Adipose tissue (tissue), 3 donors: ENCODE data around the gene TSPO2. TPM values are rescaled to one million over a fixed set of nuclear protein-coding genes. Genes with fewer than 3 reads are reported as not detected.
"Not testable (repeated sequence)": the region's sequence is repeated elsewhere in the genome, so short reads cannot be mapped to it uniquely, and the experiment has no call there.

Source experiments
- H3K27ac ChIP-seq: one replicate; pipeline ENCODE4 v1.5.1; 2013; ENCODE audit warnings: low read depth, low read length
- WGBS, 3 donors: extraction: QIAGEN DNeasy Blood & Tissue Kit; methylation state at CpG; one replicate each; pipeline ENCODE4 v1.1.7; 2013; 5-methylcytosine and 5-hydroxymethylcytosine counted together
- polyA plus RNA-seq, 3 donors: library from polyadenylated mRNA; stranded (reverse); fragments of 200-250 nt; gene quantifications; one replicate each; pipeline ENCODE4 v1.2.3, GENCODE V29; 2013
- donor health status: healthy with polysubstance abuse.
- donor health status: Bipolar disorder and iron deficiency.
- donor health status: healthy.

The TSPO2 gene, protein sequence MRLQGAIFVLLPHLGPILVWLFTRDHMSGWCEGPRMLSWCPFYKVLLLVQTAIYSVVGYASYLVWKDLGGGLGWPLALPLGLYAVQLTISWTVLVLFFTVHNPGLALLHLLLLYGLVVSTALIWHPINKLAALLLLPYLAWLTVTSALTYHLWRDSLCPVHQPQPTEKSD
- under 1 TPM in 1 of 3 donors, not detected in 2; 0.08 TPM for polyA plus RNA-seq

DNA sequence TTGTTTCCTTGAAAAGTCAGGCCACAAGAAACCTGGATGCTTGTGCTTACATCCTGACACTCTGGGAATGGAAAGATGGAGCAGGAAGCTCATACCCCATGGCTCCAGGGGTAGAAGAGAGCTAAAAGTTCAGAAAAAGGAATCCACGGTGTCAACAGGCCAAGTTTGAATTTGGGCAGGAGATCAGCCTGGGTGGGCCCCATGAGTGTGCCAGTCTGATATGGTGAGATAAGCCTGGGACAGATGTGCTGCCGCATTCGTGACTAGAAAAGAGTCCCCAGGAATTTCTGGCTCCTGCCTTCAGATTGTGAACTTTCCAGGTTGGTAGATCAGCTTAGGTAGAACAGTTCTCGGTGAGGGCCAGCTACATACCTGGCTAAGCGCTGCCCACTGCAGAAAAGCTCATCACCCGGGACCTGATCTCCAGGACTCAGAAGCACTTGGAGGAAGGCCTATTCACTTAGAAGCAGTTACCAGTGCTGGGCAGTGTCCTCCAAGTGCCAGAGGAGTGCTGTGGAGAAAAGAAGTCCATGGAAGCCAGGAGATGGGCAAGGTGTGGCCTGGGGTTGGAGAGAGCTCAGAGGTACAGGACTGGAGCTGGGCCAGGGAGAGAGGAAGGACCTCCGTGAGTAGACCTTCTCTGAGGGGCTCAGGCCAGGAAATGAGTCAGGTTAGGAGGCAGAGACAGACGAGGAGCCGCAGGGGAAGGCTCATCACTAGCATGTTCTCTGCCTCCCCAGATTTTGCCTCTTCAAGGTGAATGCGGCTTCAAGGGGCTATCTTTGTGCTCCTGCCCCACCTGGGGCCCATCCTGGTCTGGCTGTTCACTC is at the start of gene TSPO2:
Gene TSPO2, plus strand, starts transcription at position 242 of the 830 bp plus-strand sequence. Its CDS starts 519 bp downstream, at position 761.
- WGBS, 3 donors, result 83 to 90% (median 86%) methylated on average over 10 of the region's 10 CpGs
- no peak within 1 kb of the TSS for H3K27ac ChIP-seq

DNA sequence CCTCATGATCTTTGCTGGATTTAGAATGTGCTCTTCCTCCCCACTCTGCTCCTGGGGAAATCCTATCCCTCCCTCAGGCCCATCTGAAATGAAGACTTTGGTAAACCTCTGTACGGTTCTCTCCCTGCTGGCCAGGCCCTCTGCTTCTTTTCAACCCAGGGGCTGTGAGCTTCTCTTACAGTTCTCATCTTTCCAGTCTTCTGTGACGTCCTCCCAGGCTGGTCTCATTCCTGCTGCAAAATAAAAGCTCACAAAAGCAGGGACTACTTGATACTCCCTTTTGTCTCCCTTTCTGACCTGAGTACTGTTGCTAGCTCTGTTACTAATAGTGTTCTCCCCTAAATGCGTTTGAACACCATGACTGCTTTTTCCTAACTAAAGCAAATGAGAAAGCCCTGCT is 49.5 kb upstream of the TSPO2 start:
- 68 to 89% (median 79%) methylated on average over 3 of the region's 3 CpGs for WGBS, 3 donors
- H3K27ac ChIP-seq, result no peak overlapping the region

DNA sequence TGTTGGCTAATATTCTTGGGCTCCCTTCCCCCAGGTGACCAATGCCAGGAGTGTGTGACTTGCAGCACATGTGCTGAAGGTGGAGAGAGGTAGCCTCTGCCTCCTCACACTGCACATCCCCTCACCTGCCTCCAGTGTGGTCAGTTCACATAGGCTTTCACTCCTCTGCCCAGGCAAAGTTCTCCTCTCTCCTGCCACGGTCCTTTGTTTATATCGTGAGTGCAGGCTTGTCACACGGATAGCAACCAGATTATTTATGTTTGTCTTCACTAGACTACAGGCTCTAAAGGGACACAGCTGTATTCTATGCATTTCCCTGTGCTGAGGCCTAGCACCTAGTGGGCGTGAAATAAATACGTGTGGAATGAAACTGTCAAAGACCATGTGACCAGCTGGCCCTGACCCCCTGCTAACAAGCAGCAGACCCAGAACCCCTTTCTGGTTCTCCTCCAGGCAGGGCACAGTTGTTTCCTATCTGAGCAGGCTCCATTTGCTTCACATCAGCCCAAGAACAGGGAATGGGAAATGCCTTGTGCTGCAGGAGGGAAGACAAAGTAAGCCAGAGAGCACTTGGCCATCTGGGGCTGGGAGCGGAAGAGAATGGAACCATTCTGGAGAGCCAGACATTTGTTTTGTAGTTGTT is 45.6 kb upstream of the TSPO2 start:
- no peak overlapping the region for H3K27ac ChIP-seq
- 18 to 73% (median 63%) methylated on average over 6 of the region's 6 CpGs for WGBS, 3 donors

DNA sequence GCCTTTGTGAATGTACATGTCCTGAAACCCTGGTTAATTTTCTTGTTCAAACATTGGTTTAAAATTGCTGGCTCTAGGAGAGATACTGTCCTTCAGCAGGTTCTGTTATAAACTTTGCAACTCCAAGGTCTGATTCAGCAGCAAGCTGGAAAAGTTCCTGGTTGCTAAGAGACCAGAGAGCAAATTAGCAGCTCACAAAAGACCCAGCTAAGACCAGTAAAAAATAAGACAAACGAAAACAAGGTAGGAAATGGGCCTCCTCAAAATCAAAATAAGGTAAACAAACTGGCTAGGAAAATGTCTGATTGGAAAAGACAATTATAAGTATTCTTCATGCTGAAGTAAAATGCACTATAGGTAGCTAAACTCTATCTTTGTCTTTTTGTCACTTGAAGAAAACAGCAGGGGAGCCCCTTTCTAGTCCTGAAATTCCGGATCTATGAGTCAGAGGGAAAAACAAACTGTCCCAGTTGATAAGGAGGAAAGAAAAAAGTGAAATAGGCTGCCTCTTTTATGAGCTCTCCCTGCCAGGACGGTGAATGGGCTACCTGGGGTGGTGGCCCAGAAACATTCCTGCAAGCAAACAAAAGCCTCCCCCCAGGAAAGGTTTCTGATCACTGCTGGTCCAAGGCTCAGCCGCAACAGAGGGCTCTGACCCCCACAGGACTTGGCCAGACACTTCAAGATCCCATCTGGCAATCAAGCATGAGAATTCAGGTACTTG is 44.9 kb upstream of the TSPO2 start:
- no peak overlapping the region for H3K27ac ChIP-seq
- WGBS, 3 donors, result 11 to 59% (median 53%) methylated on average over 4 of the region's 4 CpGs

DNA sequence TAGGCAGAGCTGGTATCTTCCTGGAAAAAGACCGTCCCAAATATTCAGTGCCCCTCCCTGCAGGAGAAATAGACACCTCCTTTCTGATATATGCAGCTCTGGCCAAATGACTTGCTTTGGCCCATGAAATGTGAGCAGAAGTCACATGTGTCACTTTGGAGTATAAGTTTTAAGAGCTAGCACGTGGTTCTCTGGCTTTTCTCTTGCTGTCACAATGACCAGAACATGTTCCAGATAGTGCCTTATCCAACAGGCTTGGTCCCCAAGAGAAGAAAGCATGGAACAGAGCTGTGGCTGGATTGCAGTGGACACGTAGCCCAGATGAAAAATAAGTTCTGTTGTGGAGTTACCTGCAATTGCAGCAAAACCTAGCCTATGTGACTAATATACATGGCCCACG is 43.6 kb upstream of the TSPO2 start:
- WGBS, 3 donors, result 55 to 77% (median 72%) methylated on average over 4 of the region's 4 CpGs
- no peak overlapping the region for H3K27ac ChIP-seq

DNA sequence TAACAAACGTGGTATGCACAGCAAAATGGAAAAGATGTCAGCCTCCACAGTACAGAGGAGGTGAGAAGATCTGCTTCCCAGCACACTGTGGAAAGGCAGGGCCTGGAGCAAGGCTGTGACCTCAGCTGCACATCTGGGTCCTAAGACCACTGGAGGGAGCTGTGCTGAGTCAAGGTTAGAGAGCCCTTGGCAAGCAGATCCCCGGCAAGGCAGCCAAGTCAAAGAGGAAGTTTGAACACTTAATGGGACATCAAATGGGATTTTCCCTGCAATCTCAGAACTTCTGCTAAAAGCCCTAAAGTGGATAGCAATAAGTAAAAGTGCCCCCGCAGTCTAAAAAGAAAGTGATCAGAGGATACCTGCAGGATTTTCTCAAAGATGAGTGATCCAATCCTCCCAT is 42.7 kb upstream of the TSPO2 start:
- H3K27ac ChIP-seq, result no peak overlapping the region
- 13 to 44% (median 26%) methylated on average over 3 of the region's 3 CpGs for WGBS, 3 donors

DNA sequence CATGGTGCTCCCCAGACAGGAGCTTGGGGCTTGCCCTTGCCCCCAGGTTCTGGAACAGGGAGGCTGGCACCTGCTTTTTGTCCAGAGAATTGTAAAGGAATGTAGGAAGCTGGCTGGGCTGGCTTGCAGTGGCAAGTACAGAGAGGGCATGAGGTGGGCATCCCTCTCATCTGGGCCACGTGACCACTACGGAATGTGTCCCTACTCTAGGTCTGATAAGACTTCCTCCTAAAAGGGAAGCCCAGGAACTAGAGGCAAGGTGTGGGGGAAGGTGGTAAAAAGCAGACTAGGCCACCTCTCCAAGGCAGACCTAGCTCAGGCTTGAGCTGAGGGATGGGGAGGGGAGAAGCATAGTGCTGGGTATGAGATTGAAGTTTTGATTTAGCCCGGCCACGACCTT is 42.0 kb upstream of the TSPO2 start:
- WGBS, 3 donors, result 71 to 82% (median 77%) methylated on average over 4 of the region's 4 CpGs
- no peak overlapping the region for H3K27ac ChIP-seq

DNA sequence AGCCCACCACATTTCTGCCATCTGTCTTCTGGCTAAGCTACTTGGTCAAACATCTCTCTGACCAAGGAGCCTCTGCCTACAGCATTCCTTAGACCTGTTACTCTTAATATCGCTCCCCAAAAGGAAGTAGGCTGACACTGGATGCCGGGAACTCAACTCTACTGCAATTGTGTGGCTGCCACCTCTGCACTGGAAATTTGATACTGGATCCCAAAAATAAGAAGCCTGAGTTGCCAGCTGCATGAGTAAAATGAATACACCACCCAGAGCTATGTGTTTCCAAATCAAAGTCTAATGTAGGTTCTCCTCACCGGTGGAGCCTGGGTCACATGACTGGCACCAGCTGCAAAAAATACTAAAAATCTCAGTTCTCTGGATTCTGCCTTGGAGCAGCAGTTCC is 40.1 kb upstream of the TSPO2 start:
- WGBS, 3 donors, result 77 to 84% (median 81%) methylated on average over 3 of the region's 3 CpGs
- H3K27ac ChIP-seq, result no peak overlapping the region

DNA sequence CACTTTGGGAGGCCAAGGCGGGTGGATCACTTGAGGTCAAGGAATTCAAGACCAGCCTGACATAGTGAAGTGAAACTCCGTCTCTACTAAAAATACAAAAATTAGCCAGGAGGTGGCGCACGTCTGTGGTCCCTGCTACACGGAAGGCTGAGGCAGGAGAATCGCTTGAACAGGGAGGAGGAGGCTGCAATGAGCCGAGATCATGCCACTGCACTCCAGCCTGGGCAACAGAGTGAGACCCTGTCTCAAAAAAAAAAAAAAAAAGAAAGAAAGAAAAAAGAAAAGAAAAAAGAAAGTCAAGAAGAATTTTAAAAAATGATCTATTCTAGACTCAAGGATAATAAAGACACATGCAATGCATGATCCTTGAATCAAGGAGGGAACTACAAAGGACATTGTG is 36.0 kb upstream of the TSPO2 start:
- 6 to 20% (median 8%) methylated on average over 7 of the region's 7 CpGs for WGBS, 3 donors
- H3K27ac ChIP-seq, result not testable (repeated sequence)

DNA sequence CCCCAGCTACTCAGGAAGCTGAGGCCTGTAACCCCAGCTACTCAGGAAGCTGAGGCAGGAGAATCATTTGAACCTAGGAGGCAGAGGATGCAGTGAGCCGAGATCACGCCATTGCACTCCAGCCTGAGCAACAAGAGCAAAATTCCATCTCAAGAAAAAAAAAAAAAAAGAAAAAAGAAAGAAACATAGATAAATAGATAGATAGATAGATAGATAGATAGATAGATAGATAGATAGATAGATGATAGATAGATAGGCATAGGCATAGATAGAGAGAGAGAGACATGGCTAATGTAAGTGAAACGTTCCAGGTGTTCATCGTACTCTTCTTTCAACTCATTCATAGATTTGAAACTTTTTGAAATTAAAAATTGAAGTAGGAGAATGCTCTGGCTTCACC is 35.3 kb upstream of the TSPO2 start:
- 87 to 93% (median 90%) methylated on average over 4 of the region's 4 CpGs for WGBS, 3 donors
- H3K27ac ChIP-seq, result not testable (repeated sequence)

DNA sequence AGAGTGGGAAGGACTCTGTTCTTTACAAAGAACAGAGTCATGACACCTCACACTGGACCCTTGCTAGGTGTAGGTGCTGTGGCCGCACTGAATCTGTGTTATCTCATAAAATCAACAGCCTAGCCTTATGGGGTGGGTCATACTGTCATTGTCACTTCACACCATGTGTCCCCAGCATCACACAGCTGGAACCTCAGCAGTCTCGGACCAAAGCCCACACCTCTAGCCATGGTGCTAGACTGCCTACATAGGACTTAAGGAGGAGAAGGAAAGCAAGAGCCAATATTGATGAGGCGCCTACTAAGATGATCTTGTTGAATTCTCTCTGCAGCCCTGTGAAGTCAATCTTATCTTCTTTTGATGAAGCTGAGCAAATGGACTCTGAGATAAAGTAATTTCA is 34.3 kb upstream of the TSPO2 start:
- H3K27ac ChIP-seq, result no peak overlapping the region
- 91 to 94% (median 93%) methylated on average over 3 of the region's 3 CpGs for WGBS, 3 donors

DNA sequence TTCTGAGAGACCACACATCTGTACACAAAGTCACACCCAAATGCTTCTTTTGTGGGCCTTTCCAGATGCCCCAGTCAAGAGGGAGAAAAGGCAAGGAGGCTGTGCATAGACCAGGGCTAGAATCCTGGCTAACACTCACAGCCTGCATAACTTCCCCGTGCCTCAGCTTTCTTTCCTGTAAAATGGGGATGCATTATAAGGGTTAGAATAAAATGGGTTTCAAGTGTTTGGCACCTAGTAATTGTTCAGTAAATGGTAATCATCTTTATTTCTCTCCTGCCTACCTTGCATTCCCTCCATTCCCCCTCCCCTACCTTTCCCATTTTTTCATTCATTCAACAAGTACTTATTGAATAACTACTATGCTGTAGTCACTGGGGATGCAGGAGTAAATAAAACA is 32.6 kb upstream of the TSPO2 start:
- WGBS, 3 donors, result 95 to 100% (median 97%) methylated on average over 1 of the region's 1 CpG
- no peak overlapping the region for H3K27ac ChIP-seq

DNA sequence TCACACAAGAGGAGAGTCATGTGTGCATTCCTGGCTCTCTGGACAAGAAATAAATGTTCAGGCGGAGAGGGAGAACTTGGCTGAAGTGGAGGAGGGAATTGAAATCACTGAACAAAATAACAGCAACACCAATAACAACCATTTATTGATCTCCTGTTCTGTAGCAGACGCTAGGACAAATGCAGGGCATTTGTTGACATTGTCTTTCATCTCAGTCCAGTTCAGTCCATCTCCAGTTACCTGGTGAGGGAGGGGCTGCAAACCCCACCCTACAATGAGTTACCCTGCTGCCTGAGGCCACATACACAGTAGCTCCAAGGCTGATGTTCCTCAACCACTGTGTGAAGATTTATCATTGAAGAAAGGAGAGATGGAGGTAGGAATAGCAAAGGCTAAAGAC is 30.6 kb upstream of the TSPO2 start:
- WGBS, 3 donors, result 60 to 86% (median 82%) methylated on average over 2 of the region's 2 CpGs

DNA sequence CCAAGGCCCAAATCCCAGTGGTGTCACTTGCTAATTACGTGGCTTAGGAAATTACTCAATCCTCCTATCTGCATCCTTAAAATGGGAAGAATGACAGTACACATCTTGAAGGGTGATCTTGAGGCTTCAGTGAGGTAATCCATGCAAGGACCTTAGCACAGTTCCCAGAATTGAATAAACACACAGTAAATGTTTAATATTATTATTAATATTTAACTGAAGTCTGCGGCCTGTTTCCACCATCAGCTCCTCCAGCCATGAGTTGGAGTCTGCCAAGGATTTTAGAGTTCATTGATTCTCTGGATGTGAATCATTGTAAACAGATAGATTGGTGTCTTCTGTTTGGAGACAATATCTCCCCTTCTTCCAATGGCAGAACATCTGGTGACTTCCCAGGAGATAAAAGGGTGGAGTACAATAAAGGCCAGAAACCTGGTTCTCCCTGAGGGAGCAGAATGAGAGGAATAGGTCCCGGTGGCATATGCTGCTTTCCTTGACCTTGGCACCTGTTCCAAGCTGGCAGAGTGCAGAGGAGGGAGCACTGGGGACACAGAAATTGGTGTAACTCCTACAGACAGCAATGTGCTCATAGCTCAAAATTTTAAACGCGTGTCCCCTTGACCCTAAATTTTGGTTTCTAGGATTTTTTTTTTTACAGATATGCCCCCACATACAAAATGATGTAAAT is 28.7 kb upstream of the TSPO2 start:
- WGBS, 3 donors, result 38 to 86% (median 85%) methylated on average over 5 of the region's 5 CpGs
- no peak overlapping the region for H3K27ac ChIP-seq

More for the DNA sequence above, 30.6 kb upstream of the TSPO2 start:
- no peak overlapping the region for H3K27ac ChIP-seq

DNA sequence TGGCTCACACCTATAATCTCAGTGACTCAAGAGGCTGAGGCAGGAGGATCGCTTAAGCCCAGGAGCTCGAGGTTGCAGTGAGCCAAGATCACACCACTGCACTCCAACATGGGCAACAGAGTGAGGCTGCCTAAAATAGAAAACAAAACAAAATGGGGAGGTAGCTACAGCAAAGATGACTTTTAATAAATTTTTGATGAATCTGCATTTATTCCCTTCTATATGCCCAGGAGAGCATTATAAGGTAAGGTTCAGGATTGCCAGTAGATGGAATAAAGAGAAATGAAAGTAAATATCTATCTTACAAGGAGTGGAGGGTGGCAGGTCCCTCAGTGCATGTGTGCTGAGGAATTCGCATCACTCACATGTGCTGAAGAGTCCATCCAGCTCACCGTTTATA is 27.5 kb upstream of the TSPO2 start:
- 89 to 93% (median 92%) methylated on average over 4 of the region's 4 CpGs for WGBS, 3 donors
- no peak overlapping the region for H3K27ac ChIP-seq

DNA sequence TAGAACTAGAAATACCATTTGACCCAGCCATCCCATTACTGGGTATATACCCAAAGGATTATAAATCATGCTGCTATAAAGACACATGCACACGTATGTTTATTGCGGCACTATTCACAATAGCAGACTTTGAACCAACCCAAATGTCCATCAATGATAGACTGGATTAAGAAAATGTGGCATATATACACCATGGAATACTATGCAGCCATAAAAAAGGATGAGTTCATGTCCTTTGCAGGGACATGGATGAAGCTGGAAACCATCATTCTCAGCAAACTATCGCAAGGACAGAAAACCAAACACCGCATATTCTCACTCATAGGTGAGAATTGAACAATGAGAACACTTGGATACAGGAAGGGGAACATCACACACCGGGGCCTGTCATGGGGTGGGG is 26.4 kb upstream of the TSPO2 start:
- H3K27ac ChIP-seq, result not testable (repeated sequence)
- WGBS, 3 donors, result 91 to 99% (median 96%) methylated on average over 3 to 4 of the region's 5 CpGs

DNA sequence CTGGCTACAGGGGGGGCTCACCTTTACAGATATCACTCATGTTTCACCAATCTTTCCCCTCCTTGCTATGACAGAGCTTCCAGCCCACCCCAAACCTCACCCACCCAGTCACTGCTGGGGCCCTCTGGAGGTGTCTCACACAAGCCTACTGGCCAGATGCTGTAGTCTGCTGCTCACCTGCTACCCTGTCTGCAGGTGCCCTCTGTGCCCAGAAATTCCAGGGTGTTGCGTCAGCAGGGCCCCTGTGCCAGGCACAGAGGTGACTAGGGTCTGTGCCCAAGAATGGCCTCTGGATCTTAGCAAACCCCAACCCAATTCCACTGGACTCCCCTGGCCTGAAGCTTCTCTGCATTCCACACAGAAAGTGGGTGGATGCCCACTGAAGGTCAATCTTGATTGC is 24.6 kb upstream of the TSPO2 start:
- H3K27ac ChIP-seq, result no peak overlapping the region
- WGBS, 3 donors, result 67 to 100% (median 94%) methylated on average over 1 of the region's 1 CpG

DNA sequence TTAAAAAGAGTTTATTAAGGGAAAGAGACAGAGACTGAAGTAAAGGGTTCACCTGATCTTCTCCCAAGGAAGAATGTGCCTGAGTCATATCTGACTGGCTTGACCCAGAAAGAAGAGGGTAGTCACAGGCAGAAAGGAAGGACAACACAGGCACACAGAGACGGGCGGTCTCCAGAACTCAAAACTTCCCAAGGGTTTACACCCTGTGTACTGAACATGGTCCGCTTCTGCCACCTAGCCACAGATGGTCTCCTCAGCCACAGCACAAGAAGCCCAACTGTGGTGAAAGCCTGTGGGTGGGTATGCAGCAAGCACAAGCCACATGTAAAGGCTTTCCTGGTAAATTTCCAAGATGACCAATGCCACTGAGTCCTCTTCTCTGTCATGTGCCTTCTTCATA is 20.4 kb upstream of the TSPO2 start:
- no peak overlapping the region for H3K27ac ChIP-seq
- 31 to 90% (median 81%) methylated on average over 3 of the region's 3 CpGs for WGBS, 3 donors
